RWPE2 (cell line): Measurements from ENCODE around the gene PIGC.

Source experiments
- ATAC-seq: fragments of 200-7000 bp; cut with Tn5 transposase; 3 replicates; pipeline ENCODE4 v1.9.1; 2021; ENCODE audit warnings: low read depth
- DNase-seq: peaks from one replicate; pipeline ENCODE4 v3.0.0-alpha.2; 2020; ENCODE audit warnings: low spot score
- H3K27ac ChIP-seq: fragments of 450-650 bp; 2 replicates; pipeline ENCODE4 v1.5.1; 2017; ENCODE audit warnings: mild to moderate bottlenecking; ENCODE audit not compliant: poor library complexity, severe bottlenecking
- H3K27me3 ChIP-seq: fragments of 250-450 bp; sonication (Bioruptor Pico); 2 replicates; pipeline ENCODE4 v1.5.1; 2021; ENCODE audit warnings: mild to moderate bottlenecking, moderate library complexity; ENCODE audit not compliant: insufficient read depth, poor library complexity, severe bottlenecking
- H3K36me3 ChIP-seq: fragments of 250-450 bp; sonication (Bioruptor Pico); 2 replicates; pipeline ENCODE4 v1.5.1; 2020; ENCODE audit warnings: low read depth, mild to moderate bottlenecking, moderate library complexity
- H3K4me1 ChIP-seq: fragments of 250-450 bp; sonication (Bioruptor Pico); 2 replicates; pipeline ENCODE4 v1.5.1; 2021; ENCODE audit warnings: mild to moderate bottlenecking, moderate library complexity; ENCODE audit not compliant: insufficient read depth, poor library complexity, severe bottlenecking
- H3K4me3 ChIP-seq: fragments of 250-450 bp; sonication (Bioruptor Pico); 2 replicates; pipeline ENCODE4 v1.5.1; 2021; ENCODE audit warnings: mild to moderate bottlenecking, moderate library complexity; ENCODE audit not compliant: severe bottlenecking
- H3K9me3 ChIP-seq: fragments of 250-450 bp; sonication (Bioruptor Pico); 2 replicates; pipeline ENCODE4 v1.5.1; 2021; ENCODE audit warnings: mild to moderate bottlenecking, moderate library complexity; ENCODE audit not compliant: severe bottlenecking
- CTCF ChIP-seq: fragments of 450-650 bp; IDR thresholded peaks from one replicate; pipeline ENCODE4 v1.5.1; 2017; ENCODE audit warnings: mild to moderate bottlenecking, moderate library complexity; ENCODE audit not compliant: poor library complexity, severe bottlenecking

The PIGC gene

DNA sequence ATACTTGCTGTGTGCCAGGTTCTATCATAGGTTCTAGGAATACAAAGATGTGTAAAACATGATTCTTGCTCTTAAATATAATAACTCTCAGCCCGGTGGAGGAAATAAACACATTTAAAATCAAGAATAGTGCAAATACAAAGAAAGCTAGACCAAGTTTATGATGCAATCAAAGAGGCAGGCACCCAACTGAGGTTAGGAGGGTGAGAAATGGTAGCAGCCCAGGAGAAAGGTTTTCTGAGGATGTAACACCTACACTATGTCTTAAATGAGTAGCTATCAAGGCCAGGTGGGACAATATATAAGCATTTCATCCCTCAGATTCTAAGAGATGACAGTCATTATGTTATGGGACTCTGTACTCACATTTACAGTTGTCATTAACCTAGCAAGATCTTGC, 9.7 kb upstream of the PIGC start:
- Histone ChIP-seq H3K27me3 (no peaks in the 10 kb centered on the region), H3K9me3 (no peaks in the 10 kb centered on the region), H3K4me1 (peaks cover 9% of the 10 kb centered on the region), H3K4me3 (no peak overlapping the region), H3K36me3 (no peaks in the 10 kb centered on the region), H3K27ac (no peak overlapping the region)
- DNase-seq = no peak
- ATAC-seq = no peak
- no peak for TF ChIP-seq CTCF

DNA sequence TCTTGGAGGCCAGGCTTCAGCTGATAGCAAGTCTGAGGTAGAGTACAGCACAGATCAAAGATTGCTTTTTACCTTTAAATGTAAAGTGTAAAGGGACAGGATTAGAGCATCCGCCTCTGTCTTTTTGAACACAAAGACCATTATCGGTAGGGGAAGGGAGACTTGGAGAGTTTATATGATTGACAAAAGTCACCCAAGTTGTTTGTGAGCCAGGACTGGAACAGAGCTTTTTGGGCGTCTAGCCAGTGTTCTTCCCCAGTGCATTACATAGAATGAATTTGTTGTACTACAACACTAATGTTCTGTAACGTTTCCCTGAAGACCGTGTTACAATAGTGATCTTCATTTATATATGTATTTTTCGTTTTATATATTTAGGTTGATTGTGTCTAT, 9.3 kb upstream of the PIGC start:
- DNase-seq (no peak), ATAC-seq (no peak)
- H3K4me1 ChIP-seq = peaks cover 12% of the 10 kb centered on the region
- H3K9me3 ChIP-seq = no peaks in the 10 kb centered on the region
- no peak overlapping the region for H3K4me3 ChIP-seq
- H3K27ac ChIP-seq = no peak overlapping the region
- no peaks in the 10 kb centered on the region for H3K36me3 ChIP-seq
- no peaks in the 10 kb centered on the region for H3K27me3 ChIP-seq
- no peak for TF ChIP-seq CTCF

DNA sequence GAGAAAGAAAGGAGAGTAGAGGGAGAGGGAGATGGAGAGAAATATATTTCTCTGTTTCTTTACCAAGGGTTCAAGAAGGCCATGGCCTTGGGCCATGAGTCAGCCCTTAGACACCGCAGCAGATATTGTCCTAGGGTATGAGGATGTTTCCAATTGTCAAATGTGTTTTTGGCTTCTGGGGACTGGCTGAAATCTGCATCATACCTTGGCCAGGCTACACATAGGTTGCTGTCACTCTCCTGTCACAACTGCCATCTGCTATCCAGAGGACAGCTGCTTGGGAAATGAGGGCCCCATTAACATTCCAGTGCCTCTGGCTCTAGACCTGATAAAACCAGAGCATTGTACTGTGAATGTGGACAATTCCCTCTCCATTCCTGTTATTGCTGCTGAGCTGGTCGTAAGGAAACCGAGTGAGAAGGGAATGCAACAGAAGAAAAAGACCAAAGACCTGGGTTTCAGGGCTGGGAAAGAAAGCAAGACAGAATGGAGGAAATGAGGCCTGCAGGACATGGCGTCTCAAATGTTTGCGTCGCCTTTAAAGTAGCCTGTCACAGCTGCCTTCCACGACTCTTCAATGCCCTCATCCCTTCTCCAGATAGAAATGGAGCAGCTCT, 8.8 kb upstream of the PIGC start:
- Histone ChIP-seq H3K36me3 (no peaks in the 10 kb centered on the region), H3K27me3 (no peaks in the 10 kb centered on the region), H3K4me3 (no peak overlapping the region), H3K4me1 (peaks cover 12% of the 10 kb centered on the region), H3K27ac (no peak overlapping the region), H3K9me3 (no peaks in the 10 kb centered on the region)
- no peak for DNase-seq
- TF ChIP-seq CTCF = no peak
- ATAC-seq = no peak

- H3K4me1 ChIP-seq = peaks cover 12% of the 10 kb centered on the region
- H3K27me3 ChIP-seq = no peaks in the 10 kb centered on the region
- no peak overlapping the region for H3K27ac ChIP-seq
- H3K4me3 ChIP-seq = no peak overlapping the region
- DNase-seq (no peak), ATAC-seq (0 out of 3 replicates have a peak, but pooled peaks have one; percentile 9)
- H3K9me3 ChIP-seq = no peaks in the 10 kb centered on the region
- no peaks in the 10 kb centered on the region for H3K36me3 ChIP-seq
- no peak for TF ChIP-seq CTCF
Measured at GRCh38 chr1:172451002-172451443, 7.2 kb upstream of the PIGC start.

DNA sequence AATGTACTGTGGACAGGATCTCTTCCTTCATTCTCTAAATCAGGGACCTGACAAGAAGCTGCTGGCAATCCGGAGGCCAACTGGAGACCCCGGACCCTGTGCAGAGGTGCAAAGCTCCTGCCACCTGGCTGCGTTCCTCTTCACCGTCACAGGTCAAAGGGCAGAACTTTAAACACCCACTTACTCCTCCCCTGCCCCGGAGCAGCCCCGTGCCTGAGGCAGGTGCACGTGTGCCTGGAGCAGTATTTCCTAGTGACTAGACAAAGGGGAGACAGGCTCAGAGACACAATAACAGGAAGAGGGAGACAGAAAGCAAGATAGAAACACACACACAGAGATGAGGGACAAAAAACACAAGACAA, 6.6 kb upstream of the PIGC start:
- no peaks in the 10 kb centered on the region for H3K27me3 ChIP-seq
- H3K36me3 ChIP-seq = no peaks in the 10 kb centered on the region
- DNase-seq (no peak), ATAC-seq (no peak)
- no peak overlapping the region for H3K27ac ChIP-seq
- H3K9me3 ChIP-seq = no peaks in the 10 kb centered on the region
- TF ChIP-seq CTCF = no peak
- H3K4me3 ChIP-seq = no peak overlapping the region
- H3K4me1 ChIP-seq = peaks cover 12% of the 10 kb centered on the region
